ENCODE results near the gene MARK1. TPM values are rescaled to one million over a fixed set of nuclear protein-coding genes. Genes with fewer than 3 reads are reported as not detected.

MARK1 gene
- total RNA-seq, 1 experiment from 2014 or later: 13.9 TPM

DNA sequence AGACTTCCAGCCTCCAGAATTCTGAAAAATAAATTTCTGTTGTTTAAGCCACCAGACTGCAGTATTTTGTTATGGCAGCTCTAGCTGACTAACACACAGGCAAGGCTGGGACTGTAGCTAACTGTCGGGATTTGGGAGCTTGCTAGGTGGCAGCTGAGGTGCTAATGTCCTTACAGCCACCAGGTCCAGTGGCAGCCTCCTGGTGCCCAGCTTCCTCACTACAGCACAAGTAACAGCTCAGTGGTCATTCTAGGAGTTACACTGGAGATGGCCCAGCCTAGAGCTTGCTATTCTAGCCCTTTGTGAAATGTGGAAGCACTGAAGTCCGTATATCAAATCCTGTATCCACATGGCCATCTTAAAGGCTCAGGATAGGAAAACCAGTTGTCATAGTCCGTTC is 157.9 kb downstream of the MARK1 start (continued):
- TF ChIP-seq, protein P1, sequence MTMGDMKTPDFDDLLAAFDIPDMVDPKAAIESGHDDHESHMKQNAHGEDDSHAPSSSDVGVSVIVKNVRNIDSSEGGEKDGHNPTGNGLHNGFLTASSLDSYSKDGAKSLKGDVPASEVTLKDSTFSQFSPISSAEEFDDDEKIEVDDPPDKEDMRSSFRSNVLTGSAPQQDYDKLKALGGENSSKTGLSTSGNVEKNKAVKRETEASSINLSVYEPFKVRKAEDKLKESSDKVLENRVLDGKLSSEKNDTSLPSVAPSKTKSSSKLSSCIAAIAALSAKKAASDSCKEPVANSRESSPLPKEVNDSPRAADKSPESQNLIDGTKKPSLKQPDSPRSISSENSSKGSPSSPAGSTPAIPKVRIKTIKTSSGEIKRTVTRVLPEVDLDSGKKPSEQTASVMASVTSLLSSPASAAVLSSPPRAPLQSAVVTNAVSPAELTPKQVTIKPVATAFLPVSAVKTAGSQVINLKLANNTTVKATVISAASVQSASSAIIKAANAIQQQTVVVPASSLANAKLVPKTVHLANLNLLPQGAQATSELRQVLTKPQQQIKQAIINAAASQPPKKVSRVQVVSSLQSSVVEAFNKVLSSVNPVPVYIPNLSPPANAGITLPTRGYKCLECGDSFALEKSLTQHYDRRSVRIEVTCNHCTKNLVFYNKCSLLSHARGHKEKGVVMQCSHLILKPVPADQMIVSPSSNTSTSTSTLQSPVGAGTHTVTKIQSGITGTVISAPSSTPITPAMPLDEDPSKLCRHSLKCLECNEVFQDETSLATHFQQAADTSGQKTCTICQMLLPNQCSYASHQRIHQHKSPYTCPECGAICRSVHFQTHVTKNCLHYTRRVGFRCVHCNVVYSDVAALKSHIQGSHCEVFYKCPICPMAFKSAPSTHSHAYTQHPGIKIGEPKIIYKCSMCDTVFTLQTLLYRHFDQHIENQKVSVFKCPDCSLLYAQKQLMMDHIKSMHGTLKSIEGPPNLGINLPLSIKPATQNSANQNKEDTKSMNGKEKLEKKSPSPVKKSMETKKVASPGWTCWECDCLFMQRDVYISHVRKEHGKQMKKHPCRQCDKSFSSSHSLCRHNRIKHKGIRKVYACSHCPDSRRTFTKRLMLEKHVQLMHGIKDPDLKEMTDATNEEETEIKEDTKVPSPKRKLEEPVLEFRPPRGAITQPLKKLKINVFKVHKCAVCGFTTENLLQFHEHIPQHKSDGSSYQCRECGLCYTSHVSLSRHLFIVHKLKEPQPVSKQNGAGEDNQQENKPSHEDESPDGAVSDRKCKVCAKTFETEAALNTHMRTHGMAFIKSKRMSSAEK (CRISPR knock-in tag; IDR thresholded peaks at IDR 0.05; ENCODE audit: borderline replicate concordance): no peak
- no peak for TF ChIP-seq TEAD1 (CRISPR knock-in tag; IDR thresholded peaks at IDR 0.05)
- TF ChIP-seq FOXJ3 (CRISPR knock-in tag; IDR thresholded peaks at IDR 0.05; ENCODE audit: borderline replicate concordance): no peak
- no peak for TF ChIP-seq JAZF1 (CRISPR knock-in tag; IDR thresholded peaks at IDR 0.05)
- no peak for TF ChIP-seq USF2 (CRISPR knock-in tag; IDR thresholded peaks at IDR 0.05)
- no peak for TF ChIP-seq AFF4 (CRISPR knock-in tag; IDR thresholded peaks at IDR 0.05; ENCODE audit: borderline replicate concordance)
- TF ChIP-seq SMAD4 (CRISPR knock-in tag; IDR thresholded peaks at IDR 0.05): no peak
- TF ChIP-seq, protein P2, sequence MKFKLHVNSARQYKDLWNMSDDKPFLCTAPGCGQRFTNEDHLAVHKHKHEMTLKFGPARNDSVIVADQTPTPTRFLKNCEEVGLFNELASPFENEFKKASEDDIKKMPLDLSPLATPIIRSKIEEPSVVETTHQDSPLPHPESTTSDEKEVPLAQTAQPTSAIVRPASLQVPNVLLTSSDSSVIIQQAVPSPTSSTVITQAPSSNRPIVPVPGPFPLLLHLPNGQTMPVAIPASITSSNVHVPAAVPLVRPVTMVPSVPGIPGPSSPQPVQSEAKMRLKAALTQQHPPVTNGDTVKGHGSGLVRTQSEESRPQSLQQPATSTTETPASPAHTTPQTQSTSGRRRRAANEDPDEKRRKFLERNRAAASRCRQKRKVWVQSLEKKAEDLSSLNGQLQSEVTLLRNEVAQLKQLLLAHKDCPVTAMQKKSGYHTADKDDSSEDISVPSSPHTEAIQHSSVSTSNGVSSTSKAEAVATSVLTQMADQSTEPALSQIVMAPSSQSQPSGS (CRISPR knock-in tag; IDR thresholded peaks at IDR 0.05; ENCODE audit: borderline replicate concordance, low read depth): no peak
- no peak for TF ChIP-seq ZBTB21 (CRISPR knock-in tag; IDR thresholded peaks at IDR 0.05; ENCODE audit: borderline replicate concordance)
- TF ChIP-seq ZNF416 (CRISPR knock-in tag; IDR thresholded peaks at IDR 0.05): no peak
- TF ChIP-seq ATF6 (CRISPR knock-in tag; IDR thresholded peaks at IDR 0.05): no peak

DNA sequence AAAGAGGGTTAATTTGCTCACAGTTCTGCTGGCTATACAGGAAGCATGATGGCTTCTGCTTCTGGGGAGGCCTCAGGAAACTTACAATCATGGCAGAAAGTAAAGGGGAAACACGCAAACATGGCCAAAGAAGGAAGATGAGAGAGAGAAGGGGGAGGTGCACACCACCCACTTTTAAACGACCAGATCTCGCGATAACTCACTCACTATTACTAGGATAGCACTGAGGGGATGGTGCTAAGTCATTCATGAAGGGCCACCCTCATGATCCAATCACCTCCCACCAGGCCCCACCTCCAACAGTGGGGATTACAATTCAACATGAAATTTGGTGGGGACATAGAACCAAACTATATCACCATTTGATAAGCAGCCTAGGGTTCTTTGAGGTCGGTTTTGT is 159.9 kb downstream of the MARK1 start:
- peaks cover 15% of the 10 kb centered on the region for H3K4me1 Mint-ChIP-seq
- no peaks in the 10 kb centered on the region for H3K9me3 Mint-ChIP-seq
- DNase-seq (ENCODE audit: low spot score) (no peak), ATAC-seq (no peak)
- ChIA-PET POLR2A (no interaction called here), CTCF (no interaction called here)
- H3K36me3 Mint-ChIP-seq: no peaks in the 10 kb centered on the region
- H3K27ac Mint-ChIP-seq: no peak overlapping the region
- no peak overlapping the region for H3K4me3 Mint-ChIP-seq
- peaks cover 27% of the 10 kb centered on the region for H3K27me3 Mint-ChIP-seq (ENCODE audit: low read depth)
- TF ChIP-seq SMAD3 (CRISPR knock-in tag; IDR thresholded peaks at IDR 0.05; ENCODE audit: borderline replicate concordance) (no peak), OVOL2 (CRISPR knock-in tag; IDR thresholded peaks at IDR 0.05; ENCODE audit: borderline replicate concordance) (no peak), ETV6 (CRISPR knock-in tag; IDR thresholded peaks at IDR 0.05) (no peak), SOX15 (CRISPR knock-in tag; IDR thresholded peaks at IDR 0.05) (no peak), NR2C2 (CRISPR knock-in tag; IDR thresholded peaks at IDR 0.05) (no peak), KAT7 (CRISPR knock-in tag; IDR thresholded peaks at IDR 0.05; ENCODE audit: borderline replicate concordance) (no peak), ZNF423 (CRISPR knock-in tag; IDR thresholded peaks at IDR 0.05) (no peak), MXD4 (CRISPR knock-in tag; IDR thresholded peaks at IDR 0.05; ENCODE audit: borderline replicate concordance) (no peak), GABPB1 (CRISPR knock-in tag; IDR thresholded peaks at IDR 0.05) (no peak), ZNF138 (CRISPR knock-in tag; conservative IDR thresholded peaks at IDR 0.05) (no peak)
- TF ChIP-seq, protein P3, sequence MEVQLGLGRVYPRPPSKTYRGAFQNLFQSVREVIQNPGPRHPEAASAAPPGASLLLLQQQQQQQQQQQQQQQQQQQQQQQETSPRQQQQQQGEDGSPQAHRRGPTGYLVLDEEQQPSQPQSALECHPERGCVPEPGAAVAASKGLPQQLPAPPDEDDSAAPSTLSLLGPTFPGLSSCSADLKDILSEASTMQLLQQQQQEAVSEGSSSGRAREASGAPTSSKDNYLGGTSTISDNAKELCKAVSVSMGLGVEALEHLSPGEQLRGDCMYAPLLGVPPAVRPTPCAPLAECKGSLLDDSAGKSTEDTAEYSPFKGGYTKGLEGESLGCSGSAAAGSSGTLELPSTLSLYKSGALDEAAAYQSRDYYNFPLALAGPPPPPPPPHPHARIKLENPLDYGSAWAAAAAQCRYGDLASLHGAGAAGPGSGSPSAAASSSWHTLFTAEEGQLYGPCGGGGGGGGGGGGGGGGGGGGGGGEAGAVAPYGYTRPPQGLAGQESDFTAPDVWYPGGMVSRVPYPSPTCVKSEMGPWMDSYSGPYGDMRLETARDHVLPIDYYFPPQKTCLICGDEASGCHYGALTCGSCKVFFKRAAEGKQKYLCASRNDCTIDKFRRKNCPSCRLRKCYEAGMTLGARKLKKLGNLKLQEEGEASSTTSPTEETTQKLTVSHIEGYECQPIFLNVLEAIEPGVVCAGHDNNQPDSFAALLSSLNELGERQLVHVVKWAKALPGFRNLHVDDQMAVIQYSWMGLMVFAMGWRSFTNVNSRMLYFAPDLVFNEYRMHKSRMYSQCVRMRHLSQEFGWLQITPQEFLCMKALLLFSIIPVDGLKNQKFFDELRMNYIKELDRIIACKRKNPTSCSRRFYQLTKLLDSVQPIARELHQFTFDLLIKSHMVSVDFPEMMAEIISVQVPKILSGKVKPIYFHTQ (CRISPR knock-in tag; IDR thresholded peaks at IDR 0.05): no peak

All from WTC11 (cell line).